Activated T-cell treated with anti-CD3 and anti-CD28 coated beads for 4 hours (primary cell): ENCODE results near the gene SRRM2.

Source experiments
- DNase-seq: peaks from one replicate; pipeline ENCODE4 v3.0.0-alpha.2; 2020

Gene SRRM2

GRCh38 chr16:2803545-2804195, 51.2 kb downstream of the SRRM2 start:
- no peak for DNase-seq

DNA sequence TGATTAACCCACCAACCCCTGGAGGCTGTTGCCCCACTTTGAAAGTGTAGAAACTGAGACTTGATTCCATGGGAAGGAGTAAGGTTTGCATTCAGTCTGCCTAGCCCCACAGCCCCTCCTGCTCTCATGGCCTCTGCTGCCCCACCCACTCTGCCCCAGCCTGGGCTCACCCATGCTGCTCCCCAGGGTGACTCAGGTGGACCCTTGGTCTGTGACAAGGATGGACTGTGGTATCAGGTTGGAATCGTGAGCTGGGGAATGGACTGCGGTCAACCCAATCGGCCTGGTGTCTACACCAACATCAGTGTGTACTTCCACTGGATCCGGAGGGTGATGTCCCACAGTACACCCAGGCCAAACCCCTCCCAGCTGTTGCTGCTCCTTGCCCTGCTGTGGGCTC, 52.3 kb downstream of the SRRM2 start:
- no peak for DNase-seq

DNA sequence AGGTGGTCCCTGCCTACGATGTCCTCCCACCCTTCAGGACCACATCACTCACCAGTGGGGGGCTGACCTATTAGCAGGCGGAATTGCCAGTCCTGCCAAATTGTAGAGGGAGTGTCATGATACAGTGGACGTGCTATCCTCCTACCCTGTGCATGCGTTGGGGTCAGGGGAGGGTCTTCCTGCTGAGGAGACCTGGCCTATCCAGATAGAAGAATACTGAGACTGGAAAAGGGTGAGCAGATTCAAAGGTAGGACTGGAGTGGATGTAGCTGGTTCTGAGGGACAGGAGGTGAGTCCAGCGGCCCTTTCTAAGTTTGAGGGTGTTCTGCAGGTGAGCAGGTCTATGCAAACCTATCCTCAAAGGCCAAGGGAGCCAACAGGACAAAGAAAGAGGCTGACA, 53.8 kb downstream of the SRRM2 start:
- DNase-seq, result no peak

GRCh38 chr16:2808181-2808580, 55.7 kb downstream of the SRRM2 start:
- DNase-seq, result no peak

GRCh38 chr16:2809149-2809760, 56.8 kb downstream of the SRRM2 start:
- DNase-seq, result no peak

DNA sequence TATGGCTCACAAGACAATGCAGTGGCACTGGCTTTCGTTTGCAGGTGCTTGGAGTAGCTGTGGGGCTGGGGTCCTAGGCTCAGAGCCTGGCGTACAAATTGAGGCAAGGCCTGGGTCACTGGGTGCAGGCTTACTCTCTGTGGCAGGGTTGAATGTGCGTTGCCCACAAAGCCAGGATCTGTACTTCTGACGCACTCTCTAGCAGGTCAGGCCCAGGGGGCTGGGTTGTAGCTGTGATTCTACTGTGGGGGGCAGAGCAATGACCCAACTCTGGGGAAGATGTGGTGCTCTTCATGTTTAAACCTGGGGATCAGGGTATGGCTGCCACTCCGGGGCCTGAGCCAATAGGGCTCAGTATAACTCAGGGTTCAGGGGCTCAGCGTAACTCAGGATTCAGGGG, 58.2 kb downstream of the SRRM2 start:
- no peak for DNase-seq

DNA sequence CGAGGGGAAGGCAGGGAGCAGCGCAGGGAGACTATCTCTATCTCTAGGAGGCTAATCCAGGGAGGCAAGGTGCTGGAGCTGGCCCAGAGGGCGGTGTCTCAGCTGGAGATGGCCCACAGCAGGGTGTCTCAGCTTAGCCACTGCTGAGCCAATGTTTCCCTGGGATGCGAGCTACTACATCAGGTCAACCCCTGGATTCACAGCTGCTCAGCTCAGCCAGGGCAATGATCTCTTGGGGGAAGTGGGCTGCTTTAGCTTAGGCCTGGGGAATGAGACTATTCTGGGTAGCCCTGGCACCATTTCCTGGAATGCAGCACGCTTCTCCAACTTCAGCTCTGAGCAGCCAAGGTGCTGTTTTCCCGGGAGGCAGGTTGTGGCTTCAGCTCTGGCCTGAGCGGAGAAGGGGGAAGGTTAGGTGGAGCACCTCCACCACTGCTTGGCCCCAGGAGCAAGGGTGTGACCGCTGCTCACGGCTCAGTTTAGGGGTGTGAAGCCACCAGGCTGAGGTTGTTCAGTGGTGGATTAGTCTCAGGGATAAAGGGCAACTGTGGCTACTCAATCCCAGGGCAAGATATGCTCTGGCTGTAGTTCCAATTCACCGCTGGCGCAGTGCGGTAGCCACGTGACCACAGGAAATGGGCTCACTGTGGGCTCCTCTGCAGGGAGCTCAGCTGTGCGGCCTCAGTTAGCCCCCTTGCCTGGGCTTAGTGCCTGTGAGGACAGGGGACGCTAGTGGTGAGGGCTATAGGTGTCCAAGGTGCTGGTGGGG, 59.4 kb downstream of the SRRM2 start:
- DNase-seq, result no peak

GRCh38 chr16:2813771-2814221, 61.4 kb downstream of the SRRM2 start:
- DNase-seq, result no peak

GRCh38 chr16:2814551-2815298, 62.3 kb downstream of the SRRM2 start:
- DNase-seq, result no peak

GRCh38 chr16:2815299-2815771, 62.9 kb downstream of the SRRM2 start:
- no peak for DNase-seq

DNA sequence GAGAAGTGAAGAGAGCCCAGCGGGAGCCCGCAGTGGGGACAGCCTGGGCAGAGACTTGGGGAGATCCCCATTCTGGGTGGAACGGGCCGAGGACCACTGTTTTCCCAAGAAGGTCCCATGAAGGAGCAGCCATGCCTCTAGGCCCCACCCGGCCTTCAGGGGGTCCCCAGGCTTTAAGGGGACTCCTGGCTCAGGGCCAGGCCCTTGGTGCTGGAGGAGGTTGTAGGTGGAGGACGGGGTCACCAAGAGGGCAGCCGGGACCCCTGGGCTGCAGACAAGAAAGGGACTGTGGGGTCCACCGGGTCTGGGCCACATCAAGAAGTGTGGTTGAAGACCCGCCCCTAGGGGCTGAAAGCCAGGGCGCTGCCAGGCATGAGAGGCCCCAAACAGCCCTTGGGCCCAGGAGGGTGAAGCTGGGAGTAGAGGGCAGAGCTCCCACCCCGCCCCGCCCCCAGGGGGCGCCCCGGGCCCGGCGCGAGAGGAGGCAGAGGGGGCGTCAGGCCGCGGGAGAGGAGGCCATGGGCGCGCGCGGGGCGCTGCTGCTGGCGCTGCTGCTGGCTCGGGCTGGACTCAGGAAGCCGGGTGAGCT, 64.4 kb downstream of the SRRM2 start, which contains the start of gene PRSS21:
Gene PRSS21 (plus strand): TSS at position 487 of the 589 bp plus-strand sequence. CDS start 32 bp downstream, at position 519.
- DNase-seq, result no peak

GRCh38 chr16:2817340-2818271, 65.2 kb downstream of the SRRM2 start:
- no peak for DNase-seq

GRCh38 chr16:2818272-2818876, 65.9 kb downstream of the SRRM2 start:
- DNase-seq, result no peak

GRCh38 chr16:2819179-2819938, 66.9 kb downstream of the SRRM2 start:
- no peak for DNase-seq

GRCh38 chr16:2819939-2820835, 67.7 kb downstream of the SRRM2 start:
- DNase-seq, result no peak
